ENCODE results near the gene RBFOX2.

- TF ChIP-seq POLR2A (IDR thresholded peaks at IDR 0.05) (no peak), CTCF (IDR thresholded peaks at IDR 0.05) (no peak)
Measured at GRCh38 chr22:35775339-35775738, 253.3 kb downstream of the RBFOX2 start.

Measured in adrenal gland (tissue), 5 donors.